Gastroesophageal sphincter (tissue), 3 donors: ENCODE data around the gene MOV10L1.

Experiments
- CTCF ChIP-seq, 4 experiments: fragments of 200-600 bp in 2 of 4; fragments of 450-650 bp in 2 of 4; sonication (generic) in 1 of 4; IDR thresholded peaks; one replicate each; pipeline ENCODE4 v1.5.1; 2017 to 2019; ENCODE audit warnings: antibody characterized with exemption in 4 of 4, mild to moderate bottlenecking in 2 of 4, moderate library complexity in 2 of 4
- POLR2A ChIP-seq, 2 donors: fragments of 450-650 bp; IDR thresholded peaks; one replicate each; pipeline ENCODE4 v1.6.1; 2017; ENCODE audit warnings: antibody characterized with exemption in 2 of 2, mild to moderate bottlenecking in 2 of 2, moderate library complexity in 1 of 2
- POLR2AphosphoS5 ChIP-seq: sonication (generic); formaldehyde crosslinking; IDR thresholded peaks from one replicate; pipeline ENCODE4 v1.6.1; 2017; ENCODE audit warnings: antibody characterized with exemption

DNA sequence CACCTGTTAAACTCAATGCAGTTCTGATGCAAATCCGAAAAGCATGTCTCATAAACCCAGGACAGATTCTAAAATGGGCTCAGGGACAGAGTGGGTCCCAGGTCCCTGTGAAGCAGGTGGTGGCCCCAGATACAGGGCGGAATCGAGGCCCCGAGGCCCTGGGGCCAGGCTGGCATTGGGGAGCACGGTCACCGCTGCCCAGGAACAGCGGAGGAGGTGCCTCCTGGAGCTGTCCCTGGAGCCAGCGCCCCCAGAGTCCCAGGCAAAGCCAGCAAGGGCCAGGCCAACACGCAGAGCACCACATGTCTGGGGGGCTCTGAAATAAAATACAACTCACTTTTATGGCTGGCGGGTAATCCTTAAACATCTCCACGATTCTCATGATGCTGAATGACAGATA, 21.7 kb upstream of the MOV10L1 start:
- TF ChIP-seq POLR2A (IDR thresholded peaks at IDR 0.05) (no peak), CTCF (IDR thresholded peaks at IDR 0.05) (no peak), POLR2AphosphoS5 (no peak)
